DMS79 (cell line): ENCODE measurements around the gene KIF12.

ENCODE experiments used
- DNase-seq: peaks from one replicate; lab custom pipeline; 2025; lab: John Stamatoyannopoulos, UW

KIF12 gene

DNA sequence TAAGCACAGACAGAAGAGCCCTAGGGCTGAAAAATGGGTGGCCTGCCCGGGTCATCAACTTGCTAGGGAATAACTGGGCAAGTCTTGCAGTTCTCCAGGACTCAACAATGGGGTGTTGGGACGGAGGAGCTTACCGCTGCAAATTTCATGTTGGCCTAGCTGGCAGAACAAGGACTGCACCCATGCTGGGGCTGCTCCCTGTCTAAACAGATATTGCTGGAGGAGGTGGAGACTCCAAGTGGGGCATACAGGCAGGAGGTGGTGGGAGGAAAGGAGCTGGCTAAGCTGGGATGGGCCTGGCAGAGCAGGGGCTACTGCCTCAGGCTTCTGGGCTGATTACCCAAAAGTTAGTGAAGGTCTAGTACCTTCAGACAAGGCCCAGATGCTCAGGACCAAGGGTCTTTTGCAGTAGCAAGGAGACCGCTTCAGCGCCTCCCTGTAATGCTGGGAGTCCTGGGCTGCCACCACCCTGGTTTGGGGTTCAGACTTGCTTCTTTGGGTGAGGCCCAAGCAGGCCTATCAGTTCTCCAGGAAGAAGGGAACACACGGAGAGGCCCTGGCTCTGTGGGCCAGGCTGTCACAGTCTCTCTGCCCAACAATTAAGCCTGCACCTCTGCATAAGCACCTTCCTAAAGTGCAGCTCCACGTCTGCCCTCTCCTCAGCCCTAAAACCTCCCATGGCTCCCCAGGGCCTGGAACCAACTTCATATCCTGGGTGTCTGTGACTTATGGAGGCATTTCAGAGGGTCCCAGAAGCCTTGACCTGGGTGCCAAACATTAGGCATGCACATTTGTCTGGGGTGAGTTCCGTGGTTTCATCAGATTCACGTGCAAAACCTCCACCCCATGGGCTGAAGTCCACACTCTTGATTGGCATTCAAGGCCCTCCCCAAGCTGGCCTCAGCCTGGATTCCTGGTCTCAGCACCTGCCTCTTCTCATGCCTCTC, 24.2 kb upstream of the KIF12 start:
- no peak for DNase-seq

DNA sequence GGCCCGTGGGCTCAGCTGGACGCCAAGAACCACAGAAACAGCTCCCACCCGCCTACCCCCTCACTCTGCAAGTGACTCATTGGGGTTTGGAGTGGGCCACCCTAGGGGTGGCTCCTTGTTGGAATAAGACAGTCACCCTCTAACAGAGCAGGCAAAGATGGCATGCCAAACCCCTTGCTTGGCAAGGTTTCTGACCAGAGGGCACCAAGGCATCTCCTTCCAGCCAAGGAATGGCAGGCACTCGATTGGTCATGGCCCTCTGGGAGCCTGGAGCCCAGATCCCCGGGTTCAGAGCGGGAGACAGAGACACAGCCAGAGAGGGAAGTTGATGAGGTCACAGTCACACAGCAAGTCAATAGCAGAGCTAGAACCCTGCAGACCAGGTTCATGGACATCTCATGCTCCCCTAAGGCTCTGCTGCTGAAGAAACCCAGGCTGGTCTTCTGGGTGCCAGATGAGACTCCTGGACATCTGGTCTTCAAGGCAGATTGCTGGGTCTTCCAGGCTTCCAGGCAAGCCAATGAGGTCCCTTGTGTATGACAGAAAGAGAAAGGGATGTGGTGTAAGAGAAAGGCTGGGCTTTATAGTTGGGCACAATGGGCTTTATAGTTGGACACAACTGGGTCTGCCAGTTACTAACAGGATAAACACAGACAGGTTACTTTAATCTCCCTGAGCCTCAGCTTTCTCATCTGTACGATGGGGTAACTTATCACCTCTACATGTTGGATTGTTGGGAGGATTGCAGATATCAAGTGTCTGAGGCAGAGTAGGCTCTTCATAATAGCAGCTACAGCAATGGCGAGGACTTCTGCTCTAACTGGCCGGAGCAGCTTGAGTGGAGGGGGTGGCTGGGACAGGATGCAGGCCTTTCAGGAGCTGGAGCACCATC, 23.3 kb upstream of the KIF12 start:
- no peak for DNase-seq

DNA sequence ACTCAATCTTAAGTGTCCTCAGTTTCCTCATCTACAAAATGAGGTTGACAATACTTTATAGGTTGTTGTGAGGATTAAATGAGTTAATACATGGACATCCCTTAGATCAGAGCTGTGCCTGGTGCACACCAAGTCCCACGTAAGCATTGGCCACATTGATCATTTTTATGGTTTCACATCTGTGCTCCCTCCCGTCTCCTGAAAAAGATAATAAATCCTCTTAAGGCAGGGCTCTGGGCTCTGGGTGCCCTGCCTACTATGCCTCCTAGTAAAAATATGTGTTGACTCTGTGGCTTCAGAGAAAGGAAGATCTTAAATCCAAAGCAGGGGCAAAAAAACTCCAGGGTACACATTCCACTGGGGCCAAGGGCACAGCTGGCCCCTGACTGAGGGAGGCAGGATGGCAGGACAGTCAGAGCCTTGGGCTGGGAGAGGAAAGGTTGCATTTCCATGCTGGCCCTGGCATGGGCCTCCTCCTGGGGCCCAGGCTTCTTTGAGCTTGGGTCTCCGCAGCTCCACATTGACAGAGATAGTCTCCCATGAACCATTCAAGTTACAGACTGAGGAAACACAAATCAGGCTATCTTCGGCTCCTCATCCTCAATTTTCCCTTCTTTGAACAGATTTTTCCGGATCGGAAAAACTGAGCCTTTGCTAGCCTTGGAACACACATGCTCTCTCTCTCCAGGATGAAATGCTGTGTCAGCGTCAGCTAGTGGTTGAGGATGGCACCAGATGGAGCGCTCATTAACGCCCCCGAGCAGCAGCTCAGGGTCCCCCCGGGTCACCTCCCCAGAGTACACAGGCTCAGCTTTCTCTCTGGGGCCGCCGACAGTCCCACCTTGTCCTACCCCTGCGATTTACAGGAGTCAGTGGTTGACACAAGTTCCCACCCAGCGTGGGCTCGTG, 22.4 kb upstream of the KIF12 start:
- no peak for DNase-seq

DNA sequence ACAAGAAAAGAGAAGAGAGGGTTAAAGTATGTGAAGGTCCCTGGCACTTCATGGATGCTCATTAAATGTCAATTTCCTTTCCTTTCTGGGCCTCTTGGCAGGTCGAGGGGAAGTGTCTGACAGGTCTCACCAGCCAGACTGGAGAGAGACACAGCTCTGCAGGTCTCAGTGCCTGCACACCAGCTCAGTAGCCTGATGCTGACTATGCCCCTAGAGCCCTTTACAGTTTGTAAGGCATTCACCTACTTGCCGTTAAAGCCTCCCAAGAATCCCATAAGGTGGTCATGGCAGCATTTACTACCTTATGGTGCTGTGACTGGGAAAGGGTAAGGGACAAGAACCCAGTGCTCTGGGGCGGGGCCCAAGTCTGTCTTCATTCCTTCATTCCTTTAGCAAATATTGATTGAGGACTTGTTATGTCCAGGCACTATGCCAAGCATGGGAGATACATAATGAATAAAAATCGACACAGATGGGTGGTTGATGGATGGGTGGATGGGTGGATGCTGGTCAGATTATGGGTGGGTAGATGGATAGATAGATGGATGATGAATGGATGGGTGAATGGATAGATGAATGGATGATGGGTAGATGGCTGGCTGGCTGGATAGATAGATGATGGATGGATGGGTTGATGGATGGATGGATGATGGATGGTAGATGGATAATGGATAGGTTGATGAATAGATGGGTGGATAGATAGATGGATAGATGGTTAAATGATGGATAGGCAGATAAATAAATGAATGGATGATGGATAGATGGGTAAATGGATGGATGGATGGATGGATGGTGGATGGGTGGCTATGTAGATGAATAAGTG, 21.3 kb upstream of the KIF12 start:
- DNase-seq = no peak

DNA sequence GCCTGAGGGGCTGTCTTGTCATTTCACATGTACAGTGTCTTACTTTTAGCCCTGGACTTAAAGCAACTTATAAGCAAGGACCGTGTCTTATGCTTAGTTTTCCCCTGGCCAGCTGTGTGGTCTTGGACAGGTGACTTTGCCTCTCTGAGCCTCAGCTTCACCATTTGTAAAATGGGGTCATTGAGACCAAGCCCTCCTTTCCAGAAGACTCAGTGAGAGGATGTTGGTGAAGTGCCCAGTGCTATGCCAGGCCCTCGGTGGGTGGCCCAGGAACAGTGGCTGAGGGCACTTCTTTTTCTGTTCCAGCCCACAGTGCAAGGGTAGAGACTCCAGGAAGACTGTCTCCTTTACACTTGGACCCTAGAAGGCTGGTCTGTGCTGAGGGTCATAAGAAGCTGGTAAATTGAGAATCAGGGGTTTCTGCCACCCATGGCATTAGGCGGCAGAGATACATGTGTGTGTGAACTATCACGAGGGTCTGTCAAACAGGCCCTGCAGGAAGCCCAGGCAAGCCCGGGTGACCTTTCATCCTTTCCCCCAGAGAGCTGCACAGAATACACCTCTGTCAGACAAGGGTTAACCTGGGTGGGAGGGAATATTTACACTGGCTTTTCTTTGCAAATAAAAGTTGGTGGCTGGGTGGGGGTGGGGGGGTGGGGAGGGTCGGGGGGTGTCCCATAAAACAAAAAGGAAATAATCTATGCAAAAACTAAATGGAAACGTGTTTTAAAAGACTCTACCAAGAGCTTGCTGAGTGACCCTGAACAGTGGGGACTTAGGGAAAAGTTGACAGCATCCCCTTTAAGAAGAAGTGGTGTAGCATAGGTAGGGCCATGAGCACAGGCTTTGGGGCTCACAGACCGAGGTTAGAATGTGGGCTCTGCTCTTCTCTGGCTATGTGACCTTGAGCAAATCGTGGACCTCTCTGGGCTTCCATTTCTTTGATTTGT, 20.4 kb upstream of the KIF12 start:
- no peak for DNase-seq

DNA sequence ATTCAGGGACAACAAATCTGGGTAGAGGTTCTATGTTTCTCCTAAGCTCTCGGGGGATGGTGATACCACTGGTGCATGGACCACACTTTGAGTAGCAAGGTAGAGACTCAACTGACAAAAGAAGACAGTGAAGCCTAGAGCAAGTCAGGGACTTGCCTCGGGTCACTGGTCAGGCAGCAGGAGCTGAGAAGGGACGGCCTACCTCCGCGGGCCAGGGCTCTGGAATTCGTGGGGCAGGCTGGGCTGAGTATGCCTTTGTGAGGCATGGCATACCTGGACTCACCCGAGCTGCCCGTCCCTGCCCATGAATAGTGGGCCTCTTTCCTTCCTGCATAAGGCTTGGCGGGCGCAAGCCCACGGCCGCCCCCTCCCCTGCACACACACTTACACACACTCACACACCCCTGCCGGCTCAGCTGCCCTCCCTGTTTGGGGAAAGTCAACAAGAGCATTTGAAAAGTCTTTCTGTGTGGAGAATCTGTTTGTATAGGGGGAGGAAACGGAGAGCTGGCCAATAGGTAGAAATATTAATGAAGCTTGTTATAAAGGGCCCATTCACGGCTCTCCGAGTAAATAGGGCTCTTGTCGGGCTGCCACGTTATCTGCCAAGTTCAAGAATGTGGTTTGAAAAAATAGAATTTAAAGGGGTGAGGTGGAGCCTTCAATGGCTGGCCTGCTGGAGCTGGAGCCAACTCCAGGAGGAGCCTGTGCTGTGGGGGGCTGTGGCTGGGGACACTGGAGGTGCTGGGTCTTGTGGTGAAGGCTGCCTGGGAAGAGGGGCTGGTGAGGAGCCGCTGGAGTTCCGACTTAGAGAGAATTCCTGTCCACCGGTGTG, 19.1 kb upstream of the KIF12 start:
- DNase-seq = peak; percentile 88

DNA sequence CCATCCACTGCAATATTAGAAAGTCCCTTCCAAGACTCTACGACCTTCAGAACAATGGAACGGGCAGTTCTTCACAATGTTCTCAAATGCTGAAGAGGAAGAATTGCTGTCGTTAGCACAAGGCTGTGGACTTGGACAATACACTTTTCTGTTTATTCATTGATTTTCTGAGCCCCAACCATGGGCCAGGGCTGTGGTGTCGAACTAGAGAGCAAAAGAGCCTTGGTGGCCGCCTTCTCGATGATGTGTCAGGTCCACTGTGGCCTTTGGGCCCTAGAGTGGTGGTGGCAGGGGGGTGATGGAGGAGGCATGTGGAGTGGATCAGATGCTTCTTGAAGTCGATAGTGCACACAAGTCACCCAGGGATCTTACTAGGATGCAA, 18.5 kb upstream of the KIF12 start:
- no peak for DNase-seq

DNA sequence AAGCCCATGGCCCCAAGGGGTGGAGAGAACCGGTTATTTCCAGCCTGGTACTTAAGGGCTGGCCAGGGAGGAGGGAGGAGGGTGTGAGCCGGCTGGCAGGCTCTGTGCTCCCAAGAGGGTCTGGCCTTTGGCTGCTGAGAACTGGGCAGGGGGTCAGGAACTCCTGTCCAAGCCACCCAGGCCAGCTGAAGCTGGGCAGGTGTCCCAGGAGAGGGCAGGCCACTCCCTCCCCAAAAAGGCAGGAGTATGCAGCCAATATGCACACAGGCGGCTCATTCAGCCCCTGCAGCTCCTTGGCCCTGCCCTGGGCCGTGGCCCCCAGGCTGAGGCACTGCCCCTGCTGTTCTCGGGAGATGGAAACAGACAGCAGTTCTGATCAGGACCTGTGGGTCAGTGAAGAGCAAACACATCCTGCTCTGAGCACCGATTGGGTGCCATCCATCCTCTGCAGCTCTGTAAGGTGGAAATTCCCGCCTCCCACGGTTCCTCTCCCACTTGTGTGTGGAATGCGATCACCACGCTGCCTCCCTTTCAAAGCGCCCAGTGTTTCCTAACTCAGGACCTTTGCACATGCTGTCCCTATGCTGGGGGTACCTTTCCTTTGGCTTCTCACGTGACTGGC, 17.1 kb upstream of the KIF12 start:
- no peak for DNase-seq

DNA sequence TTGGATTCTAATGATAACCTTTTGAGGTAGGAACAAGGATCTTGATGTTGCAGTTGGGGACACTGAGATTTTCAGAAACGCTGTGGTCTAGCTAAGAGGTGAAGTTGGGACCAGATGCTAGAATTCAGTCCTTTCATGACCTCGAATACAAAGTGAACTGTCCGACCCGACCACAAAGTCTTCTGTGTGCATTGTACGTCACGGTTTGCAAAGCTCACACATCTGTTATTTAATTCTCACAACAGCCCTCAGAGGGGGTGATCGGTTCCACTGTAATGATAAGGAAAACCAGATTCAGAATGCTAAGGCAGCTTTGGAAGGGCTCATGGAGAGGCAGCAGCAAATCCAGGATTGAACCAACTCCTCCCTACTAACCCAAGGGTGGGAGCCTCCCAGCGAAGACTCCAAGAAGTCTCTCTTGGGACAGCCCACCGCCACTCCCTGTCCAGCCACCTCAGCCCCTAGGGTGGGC, 16.6 kb upstream of the KIF12 start:
- no peak for DNase-seq

DNA sequence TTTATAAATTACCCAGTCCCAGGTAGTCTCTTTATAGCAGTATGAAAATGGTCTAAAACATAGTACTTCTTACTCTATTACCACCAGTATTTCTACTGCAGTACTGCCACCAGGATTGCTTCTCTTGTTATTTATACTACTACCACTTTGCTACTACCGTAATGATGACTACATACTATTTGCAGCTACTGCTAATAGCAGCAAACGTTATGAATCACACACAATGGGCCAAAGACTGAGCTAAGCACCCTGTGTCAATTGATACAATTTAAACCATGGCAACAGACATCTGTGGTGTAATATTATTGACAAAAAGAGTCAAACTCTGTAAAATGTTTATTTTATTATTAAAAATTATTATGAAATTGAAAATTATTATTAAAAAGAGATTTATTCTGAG, 15.3 kb upstream of the KIF12 start:
- DNase-seq = no peak

DNA sequence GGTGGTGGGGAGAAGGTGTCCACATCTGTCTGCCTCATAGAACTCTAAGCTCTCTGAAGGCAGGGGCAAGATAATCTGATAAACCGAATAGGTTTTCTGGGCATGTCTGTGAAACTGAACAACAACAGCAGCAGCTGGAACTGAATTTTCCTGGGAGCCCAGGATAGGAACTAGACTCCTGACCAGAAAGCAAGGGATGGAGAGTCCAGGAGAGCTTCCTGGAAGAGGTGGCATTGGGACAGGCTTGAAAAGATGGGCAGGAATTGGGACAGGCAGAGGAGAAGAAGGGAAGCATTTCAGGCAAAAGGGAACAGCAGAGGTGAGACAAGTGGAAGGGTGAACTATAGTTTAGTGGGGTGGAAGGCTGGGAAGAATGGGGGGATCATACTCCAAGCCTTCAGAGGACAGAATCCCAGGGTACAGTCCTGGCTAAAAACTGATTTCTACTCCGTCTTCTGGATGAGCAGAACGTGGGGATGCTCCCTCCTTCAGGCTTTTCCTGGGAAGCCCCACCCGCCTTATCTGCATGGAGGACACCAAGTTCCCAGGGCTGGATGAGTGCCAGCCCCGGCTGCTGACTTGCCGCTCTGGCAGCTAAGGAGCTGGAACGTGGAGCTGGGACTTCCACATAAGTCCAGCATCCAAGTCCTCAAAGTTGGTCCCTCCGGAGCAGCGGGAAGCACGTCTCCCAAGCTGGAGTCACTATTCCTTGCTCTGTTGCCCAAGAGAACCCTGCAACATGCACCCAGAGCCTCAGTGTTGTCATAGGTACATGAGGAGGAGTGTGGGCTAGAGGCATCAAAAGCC, 13.9 kb upstream of the KIF12 start:
- DNase-seq = no peak

DNA sequence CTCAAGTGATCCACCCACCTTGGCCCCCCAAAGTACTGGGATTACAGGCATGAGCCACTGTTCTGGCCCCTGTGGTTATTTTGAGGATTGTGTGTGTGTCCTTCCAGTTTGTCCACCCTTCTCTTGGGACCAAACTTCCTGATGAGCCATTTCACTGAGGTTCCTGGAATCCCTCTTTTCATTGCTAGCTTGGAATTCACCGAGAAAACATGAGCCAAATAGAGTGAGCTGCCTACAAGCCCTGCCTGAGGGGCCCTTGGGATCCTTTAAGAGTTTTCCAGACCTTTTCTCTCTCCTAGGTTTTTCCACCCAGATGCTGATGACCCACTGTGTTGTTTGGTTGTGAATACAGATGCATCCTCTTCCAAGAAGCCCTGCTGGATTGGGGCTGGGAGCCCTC, 13.2 kb upstream of the KIF12 start:
- no peak for DNase-seq

DNA sequence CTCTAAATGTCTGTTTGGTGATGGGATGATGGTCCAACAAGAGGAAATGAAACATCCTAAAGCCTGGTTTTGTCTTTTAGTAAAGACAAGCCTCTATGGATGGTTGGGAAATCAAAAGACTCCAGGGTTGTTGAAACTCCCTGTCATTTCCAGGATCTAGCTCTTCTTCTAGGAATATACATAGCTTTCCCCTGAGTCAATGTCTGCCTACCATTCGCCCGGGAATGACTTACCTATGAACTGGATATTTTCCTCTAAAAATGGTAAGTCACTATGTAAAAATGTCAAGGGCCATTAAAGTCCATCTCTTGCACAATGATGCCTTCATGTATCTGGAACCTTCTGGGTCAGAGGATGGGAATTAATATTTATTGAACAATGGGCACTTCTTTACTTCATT, 11.1 kb upstream of the KIF12 start:
- DNase-seq = no peak

DNA sequence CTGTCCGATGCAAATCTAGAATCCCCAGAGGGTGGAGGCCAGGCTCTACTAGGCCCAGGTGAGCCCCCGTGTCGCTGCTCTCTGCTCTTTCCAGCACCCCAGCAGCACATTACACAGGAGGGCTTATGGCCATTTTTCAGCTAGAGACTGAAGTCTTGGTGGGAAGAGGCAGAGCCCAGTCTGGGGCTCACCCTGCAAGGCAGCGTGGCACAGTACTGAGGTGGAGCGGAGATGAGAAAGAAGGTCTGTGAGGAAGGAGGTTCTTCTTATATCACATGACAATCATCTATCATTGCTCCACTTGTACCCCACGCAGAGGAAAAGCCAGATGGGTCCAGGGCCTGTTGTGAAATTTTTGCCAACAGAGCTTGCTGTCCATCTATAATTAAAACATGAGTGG, 10.0 kb upstream of the KIF12 start:
- DNase-seq = no peak

DNA sequence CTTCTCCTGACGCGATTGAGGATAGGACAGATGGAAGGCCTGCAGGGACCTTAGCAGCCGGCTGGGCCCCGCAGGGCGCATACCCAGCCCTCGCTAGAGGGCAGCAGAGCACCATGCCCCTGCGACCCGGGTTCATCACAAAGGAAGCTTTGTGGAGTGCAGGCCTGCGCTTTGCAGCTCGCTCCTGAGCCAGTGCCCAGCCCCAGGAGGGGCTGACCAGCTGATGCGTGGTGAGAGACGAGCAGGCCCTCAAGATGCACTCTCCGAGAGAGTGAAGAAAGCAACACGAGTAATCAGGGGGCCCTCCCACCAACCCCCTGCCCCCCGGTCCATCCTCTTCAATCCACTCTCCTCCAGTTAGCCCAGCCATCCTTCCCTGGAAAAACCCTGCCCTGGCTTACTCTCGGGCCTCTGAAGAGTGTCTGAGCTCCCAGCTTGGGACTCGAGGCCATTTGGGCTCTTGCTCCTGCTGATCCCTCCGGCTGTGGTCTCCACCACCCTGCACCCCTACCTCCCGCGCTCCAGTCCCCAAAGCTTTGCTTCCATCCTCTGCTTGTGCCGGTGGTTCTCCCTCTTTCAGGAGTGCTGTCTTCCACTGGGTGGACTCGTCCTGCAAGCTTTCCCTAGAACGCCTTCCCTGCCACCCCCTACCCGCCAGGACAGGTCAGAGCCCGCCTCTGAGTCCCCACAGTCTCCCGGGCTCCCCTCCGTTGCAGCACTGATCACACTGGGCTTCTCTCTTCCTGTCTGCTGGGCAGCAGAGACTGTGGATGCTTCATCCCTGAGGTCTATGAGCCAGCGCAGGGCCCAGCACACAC, 9.1 kb upstream of the KIF12 start:
- DNase-seq = peak; percentile 59

DNA sequence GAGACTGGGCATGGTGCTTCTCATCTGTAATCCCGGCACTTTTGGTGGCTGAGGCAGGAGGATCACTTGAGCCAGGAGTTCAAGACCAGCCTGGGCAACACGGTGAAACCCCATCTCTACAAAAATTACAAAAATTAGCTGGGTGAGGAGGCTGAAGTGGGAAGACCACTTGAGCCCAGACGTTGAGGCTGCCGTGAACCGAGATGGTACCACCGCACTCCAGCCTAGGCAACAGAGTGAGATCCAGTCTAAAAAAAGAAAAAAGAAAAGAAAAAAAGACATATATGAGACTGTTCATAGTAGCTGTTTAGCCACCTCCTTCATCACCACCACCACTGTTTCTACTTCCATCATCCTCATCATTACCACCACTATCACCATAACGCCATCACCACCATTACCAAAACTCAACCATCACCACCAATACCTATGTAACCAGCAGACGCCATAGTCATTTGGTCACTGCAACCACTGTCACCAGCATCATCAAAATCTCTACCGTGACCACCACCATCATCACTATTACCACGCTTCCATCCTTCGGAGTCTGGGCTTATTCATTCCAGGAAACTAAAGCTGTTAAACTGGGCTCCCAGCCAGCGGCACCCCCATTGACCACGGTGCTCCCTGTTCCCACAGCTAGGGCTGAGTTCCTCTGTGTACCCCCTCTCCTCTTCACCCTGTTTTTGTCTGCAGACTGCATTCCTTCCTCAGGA, 8.4 kb upstream of the KIF12 start:
- DNase-seq = no peak
